GM12875 (cell line): ENCODE data around the gene HMCN1.

Experiments
- H3K4me3 ChIP-seq: one replicate; pipeline ENCODE4 v1.5.1; 2011; ENCODE audit warnings: low read depth, low read length, control low read depth
- TF ChIP-seq, protein P1 (sequence below): IDR thresholded peaks from 2 replicates; pipeline ENCODE4 v1.5.1; 2011; ENCODE audit warnings: low read depth, mild to moderate bottlenecking, control low read depth, inconsistent platforms, low read length, moderate library complexity, borderline replicate concordance; ENCODE audit not compliant: insufficient read depth

The HMCN1 gene

DNA sequence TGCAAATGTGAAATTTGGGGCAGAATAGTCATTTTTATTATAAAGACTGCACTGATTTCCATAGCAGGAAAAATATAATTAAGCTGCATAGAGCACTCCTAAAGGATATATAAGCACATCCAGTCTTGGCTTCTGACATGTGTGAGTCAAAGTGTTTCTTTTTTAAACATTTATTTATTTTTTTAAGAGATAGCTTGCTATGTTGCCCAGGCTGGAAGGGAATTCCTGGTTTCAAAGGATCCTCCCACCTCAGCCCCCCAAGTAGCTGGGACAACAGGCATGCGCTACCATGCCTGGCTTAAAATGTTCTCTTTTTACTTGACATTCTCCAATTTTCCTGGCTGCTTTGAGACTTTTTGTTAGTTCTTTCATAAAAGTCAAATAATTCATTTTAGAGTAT, 126.1 kb downstream of the HMCN1 start:
- TF ChIP-seq, protein P1, sequence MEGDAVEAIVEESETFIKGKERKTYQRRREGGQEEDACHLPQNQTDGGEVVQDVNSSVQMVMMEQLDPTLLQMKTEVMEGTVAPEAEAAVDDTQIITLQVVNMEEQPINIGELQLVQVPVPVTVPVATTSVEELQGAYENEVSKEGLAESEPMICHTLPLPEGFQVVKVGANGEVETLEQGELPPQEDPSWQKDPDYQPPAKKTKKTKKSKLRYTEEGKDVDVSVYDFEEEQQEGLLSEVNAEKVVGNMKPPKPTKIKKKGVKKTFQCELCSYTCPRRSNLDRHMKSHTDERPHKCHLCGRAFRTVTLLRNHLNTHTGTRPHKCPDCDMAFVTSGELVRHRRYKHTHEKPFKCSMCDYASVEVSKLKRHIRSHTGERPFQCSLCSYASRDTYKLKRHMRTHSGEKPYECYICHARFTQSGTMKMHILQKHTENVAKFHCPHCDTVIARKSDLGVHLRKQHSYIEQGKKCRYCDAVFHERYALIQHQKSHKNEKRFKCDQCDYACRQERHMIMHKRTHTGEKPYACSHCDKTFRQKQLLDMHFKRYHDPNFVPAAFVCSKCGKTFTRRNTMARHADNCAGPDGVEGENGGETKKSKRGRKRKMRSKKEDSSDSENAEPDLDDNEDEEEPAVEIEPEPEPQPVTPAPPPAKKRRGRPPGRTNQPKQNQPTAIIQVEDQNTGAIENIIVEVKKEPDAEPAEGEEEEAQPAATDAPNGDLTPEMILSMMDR = no peak
- no peak overlapping the region for H3K4me3 ChIP-seq

DNA sequence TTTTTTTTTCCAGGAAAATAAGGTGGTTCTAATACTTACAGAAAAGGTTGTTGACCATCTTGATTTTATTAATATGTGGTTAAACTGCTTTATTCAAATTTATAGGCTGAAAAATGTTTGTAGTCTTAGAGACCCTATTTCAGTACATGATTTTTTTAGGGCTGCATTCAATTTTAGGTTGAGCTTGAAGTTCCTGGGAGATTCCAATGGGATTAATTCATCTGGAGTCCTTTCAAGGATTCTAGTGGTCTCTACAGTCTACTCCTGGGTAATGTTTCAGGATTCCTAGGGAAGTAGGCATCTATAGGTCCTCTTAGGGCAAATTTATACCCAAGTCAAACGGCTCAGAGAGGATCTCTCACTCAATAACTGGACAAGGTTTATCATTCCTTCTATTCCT, 126.7 kb downstream of the HMCN1 start:
- TF ChIP-seq, protein P1 = no peak
- no peak overlapping the region for H3K4me3 ChIP-seq

DNA sequence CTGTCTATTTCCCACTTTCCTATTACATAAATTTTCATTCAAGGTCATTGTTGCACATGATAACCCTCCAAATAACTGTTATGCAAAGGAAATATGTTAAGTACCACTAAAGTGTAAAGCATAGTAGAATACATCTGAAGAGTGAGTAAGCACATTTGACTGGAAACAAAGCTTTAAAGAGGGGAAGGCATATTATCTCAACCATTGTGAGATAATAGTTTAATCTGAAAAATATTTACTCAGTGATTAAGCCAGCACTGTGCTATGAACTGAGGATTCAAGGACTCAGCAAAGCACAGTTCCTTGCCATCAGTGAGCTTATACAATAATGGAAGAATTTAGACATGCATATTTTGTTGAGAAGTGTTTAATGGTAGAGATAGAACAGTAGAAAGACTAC, 127.4 kb downstream of the HMCN1 start:
- H3K4me3 ChIP-seq = no peak overlapping the region
- TF ChIP-seq, protein P1 = no peak

DNA sequence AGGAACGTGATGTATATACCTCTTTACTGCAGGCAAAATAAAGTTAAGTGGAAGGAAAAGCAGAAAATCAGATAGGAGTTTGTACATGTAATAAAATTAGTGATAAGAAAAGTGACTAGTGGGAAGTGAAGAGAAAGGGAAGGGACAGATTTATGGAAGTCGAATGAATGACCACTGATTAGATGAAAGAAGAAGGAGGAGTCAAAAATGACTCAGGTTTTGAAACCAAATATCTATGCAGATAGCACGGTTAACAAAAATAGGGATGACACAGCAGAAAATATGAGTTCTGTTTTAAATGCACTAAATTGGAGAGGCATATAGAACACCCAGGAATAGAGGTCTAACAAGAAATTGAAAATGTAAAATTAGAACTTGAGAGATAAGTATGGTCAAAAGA, 128.0 kb downstream of the HMCN1 start:
- H3K4me3 ChIP-seq = no peak overlapping the region
- TF ChIP-seq, protein P1 = no peak

DNA sequence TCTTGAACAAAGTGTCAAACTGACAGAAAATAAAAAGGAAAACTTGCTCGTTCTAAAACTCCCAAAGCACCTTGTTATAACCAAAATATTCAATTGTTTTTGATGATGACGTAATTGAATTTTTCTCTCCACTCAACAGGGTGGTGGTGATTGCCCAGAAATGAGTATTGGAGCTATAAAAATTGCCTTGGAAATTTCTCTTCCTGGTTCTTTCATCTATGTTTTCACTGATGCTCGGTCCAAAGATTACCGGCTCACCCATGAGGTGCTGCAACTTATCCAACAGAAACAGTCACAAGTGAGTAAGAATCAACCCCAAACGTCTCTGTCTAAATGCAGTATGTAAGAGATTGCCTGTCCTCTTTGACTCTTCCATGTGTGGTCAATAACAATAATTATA, 130.1 kb downstream of the HMCN1 start:
- H3K4me3 ChIP-seq = no peak overlapping the region
- TF ChIP-seq, protein P1 = no peak

DNA sequence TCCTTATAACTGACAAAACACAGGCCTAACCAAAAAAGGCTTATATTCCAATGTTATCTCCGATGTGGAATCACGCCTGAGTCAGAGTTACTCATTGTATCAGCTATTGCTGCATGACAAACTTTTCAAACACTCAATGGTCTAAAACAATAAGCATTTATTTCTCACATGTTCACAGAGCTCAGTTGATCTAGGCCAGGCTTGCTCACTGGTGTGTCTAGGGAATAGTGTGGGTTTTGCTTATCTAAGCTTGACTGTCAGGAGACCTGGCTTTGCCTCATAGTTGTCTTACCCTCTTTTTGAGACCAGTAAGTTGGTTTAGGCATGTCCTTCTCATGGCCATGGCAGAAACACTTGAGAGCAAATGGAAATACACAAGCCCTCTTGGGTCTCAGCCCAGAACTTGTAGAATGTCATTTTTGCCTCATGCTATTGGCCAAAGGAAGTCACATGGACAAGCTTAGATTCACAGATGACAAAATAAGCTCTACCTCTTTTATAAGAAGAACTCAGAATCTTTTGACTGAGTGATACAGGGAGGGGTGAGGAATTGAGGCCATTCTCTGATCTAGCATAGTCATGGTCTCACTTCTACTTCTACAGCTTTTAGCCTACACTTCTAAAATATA, 130.8 kb downstream of the HMCN1 start:
- no peak overlapping the region for H3K4me3 ChIP-seq

DNA sequence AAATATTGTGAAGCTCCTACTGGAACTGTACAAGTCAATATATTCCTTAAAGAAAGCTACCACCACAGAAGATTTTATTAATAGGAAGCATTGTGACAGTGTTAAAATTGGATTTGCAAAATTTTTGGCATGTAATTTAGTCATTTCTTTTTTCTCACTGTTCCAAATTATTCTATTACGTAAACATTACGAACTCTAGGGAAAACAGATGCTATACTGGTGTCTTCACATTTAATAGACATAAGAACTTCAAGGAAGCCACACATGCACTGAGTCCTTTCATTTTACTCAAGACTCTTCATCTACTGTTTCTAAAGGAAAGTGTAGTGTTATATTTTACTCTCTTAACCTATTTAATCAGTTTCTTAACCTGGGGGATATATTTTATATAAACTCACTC, 135.4 kb downstream of the HMCN1 start:
- TF ChIP-seq, protein P1 = no peak
- H3K4me3 ChIP-seq = no peak overlapping the region

More for the DNA sequence above, 130.8 kb downstream of the HMCN1 start:
- TF ChIP-seq, protein P1 = no peak
